Activated B cell treated with CpG ODN at 0.5 μM for 24 hours (primary cell): ENCODE measurements around the gene PRXL2B. TPM values are rescaled to one million over a fixed set of nuclear protein-coding genes. Genes with fewer than 3 reads are reported as not detected.

Experiments
- ATAC-seq: fragments of 200-7000 bp; cut with Tn5 transposase; one replicate; pipeline ENCODE4 v1.10.0; 2021; ENCODE audit warnings: low read depth, mild to moderate bottlenecking, moderate library complexity
- CTCF ChIA-PET: fragments of 350-600 bp; sonication (Branson Sonifier 250); formaldehyde crosslinking; loops from one replicate; lab custom pipeline; 2021; ENCODE audit warnings: antibody characterized with exemption; lab: Charles Lee
- POLR2A ChIA-PET: fragments of 350-600 bp; sonication (Branson Sonifier 250); formaldehyde crosslinking; loops from one replicate; lab custom pipeline; 2021; ENCODE audit warnings: antibody characterized with exemption; lab: Charles Lee
- DNase-seq: peaks from one replicate; pipeline ENCODE4 v3.0.0; 2022
- H3K27ac Mint-ChIP-seq: one replicate; pipeline ENCODE4 v1.8.0; 2020; ENCODE audit warnings: mixed read lengths
- H3K27me3 Mint-ChIP-seq: one replicate; pipeline ENCODE4 v1.8.0; 2021; ENCODE audit warnings: mixed read lengths
- H3K36me3 Mint-ChIP-seq: one replicate; pipeline ENCODE4 v1.8.0; 2021; ENCODE audit warnings: low read depth, mixed read lengths
- H3K4me1 Mint-ChIP-seq: one replicate; pipeline ENCODE4 v1.8.0; 2021; ENCODE audit warnings: mixed read lengths
- H3K4me3 Mint-ChIP-seq: one replicate; pipeline ENCODE4 v1.8.0; 2020; ENCODE audit warnings: mild to moderate bottlenecking, mixed read lengths
- H3K9me3 Mint-ChIP-seq: one replicate; pipeline ENCODE4 v1.8.0; 2020; ENCODE audit warnings: mixed read lengths
- intact Hi-C: fragments of 100-400 bp; cut with micrococcal nuclease; formaldehyde crosslinking; loops from one replicate; pipeline ENCODE4 v1.15.1; 2024
- total RNA-seq: library from RNA; stranded (reverse); gene quantifications from 2 replicates; pipeline ENCODE4 v1.2.3, GENCODE V29; 2022
- TF ChIP-seq, protein P1 (sequence below): fragments of 200-600 bp; IDR thresholded peaks from one replicate; pipeline ENCODE4 v1.8.0; 2022; ENCODE audit warnings: antibody characterized with exemption, mild to moderate bottlenecking

The PRXL2B gene
- total RNA-seq, 1 donor from 2014 or later: 12.6 TPM

DNA sequence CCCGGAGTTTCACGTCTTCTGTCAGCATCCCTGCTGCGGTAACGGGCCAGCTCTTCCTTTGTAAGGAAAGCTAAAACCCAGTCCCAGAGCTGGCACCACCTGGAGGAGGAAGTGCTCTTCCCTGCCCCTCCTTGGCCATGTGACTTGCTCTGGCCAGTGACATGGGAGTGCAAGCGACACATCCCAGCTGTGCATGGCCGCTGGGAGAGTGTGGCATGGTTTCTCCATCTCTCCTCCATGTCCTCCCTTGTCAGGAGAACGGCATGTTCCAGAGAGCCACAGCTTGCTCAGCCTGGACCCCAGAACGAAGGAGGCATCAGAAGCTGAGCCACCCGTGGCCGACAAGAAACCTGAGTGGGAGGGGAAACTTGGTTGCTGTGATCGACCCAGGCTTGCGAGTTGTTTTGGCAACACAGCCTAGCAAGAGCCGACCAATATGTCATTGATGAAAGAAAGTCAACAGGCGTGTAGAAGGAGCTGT, 2.7 kb upstream of the PRXL2B start:
- Mint-ChIP-seq H3K27ac (peak overlapping the region; percentile 93), H3K27me3 (no peaks in the 10 kb centered on the region), H3K4me1 (peaks cover 68% of the 10 kb centered on the region), H3K9me3 (peaks cover 3% of the 10 kb centered on the region), H3K36me3 (peaks cover 5% of the 10 kb centered on the region), H3K4me3 (peak overlapping the region; percentile 7)
- ATAC-seq (no peak), DNase-seq (no peak)
- TF ChIP-seq, protein P1, sequence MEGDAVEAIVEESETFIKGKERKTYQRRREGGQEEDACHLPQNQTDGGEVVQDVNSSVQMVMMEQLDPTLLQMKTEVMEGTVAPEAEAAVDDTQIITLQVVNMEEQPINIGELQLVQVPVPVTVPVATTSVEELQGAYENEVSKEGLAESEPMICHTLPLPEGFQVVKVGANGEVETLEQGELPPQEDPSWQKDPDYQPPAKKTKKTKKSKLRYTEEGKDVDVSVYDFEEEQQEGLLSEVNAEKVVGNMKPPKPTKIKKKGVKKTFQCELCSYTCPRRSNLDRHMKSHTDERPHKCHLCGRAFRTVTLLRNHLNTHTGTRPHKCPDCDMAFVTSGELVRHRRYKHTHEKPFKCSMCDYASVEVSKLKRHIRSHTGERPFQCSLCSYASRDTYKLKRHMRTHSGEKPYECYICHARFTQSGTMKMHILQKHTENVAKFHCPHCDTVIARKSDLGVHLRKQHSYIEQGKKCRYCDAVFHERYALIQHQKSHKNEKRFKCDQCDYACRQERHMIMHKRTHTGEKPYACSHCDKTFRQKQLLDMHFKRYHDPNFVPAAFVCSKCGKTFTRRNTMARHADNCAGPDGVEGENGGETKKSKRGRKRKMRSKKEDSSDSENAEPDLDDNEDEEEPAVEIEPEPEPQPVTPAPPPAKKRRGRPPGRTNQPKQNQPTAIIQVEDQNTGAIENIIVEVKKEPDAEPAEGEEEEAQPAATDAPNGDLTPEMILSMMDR: no peak
- ChIA-PET POLR2A (interaction anchor here (1.2 to 8.1 kb wide), 5 partner anchors 13 to 58 kb away, joined by 4 to 224 read pairs (median 48); partner anchors contain the start of genes PANK4 and TNFRSF14), CTCF (interaction anchor here (1.4 to 3.7 kb wide), 4 partner anchors 23 to 58 kb away, joined by 3 to 39 read pairs (median 12); partner anchors contain the start of genes PANK4 and TNFRSF14)
- intact Hi-C loops: loop anchor here (10.0 kb wide), 2 partner anchors 809 to 1321 kb away; partner anchors contain the start of genes C1orf174 and NADK

- no peak for DNase-seq
- POLR2A ChIA-PET: interaction anchor here (0.6 to 8.1 kb wide), 20 partner anchors 7 to 1272 kb away, joined by 3 to 224 read pairs (median 8); partner anchors contain the start of genes CEP104, DFFB, FAAP20 and MORN1
- peak overlapping the region; percentile 92 for H3K4me3 Mint-ChIP-seq
These were observed 1.8 kb upstream of the PRXL2B start for GRCh38 chr1:2584686-2585317.

DNA sequence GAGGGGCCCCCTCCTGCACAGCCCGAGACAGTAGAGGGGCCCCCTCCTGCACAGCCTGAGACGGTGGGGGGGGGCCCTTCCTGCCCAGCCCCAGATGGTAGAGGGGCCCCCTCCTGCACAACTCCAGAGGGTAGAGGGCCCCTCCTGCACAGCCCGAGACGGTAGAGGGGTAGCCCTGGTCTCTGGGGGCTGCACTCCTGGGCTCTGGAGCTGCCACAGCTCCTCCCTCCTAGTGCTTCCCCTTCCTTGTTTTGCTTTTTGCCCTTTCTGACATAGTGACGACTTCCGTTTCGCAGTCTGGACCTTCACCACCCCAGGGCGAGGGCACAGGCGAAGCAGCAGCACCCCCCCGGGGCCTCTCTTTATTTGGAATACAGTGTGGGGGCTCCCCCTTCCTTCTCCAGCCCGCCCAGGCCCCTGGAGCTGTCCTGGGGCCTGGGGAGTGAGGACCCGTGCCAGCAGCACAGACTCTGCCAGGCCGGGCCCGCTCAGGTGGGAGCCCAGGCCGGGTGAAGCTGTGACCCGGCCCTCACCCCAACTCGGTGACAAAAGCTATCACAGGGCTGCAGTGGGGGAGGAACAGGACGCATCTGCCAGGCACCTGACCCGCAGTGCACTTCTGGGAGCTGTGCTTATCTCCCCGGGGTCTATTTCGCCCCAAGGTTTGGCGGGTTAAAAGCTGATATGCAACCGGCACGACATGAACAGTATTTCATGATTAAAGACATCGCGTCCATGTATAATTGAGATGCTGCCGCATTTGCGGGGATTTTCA, 1.1 kb upstream of the PRXL2B start:
- Mint-ChIP-seq H3K4me1 (peaks cover 56% of the 10 kb centered on the region), H3K4me3 (peak overlapping the region; percentile 92), H3K27me3 (no peaks in the 10 kb centered on the region), H3K27ac (peak overlapping the region; percentile 93), H3K9me3 (peaks cover 3% of the 10 kb centered on the region), H3K36me3 (peaks cover 5% of the 10 kb centered on the region)
- CTCF ChIA-PET: interaction anchor here (0.7 to 3.7 kb wide), 12 partner anchors 8 to 390 kb away, joined by 3 to 39 read pairs (median 4); partner anchors contain the start of genes PANK4 and TNFRSF14
- POLR2A ChIA-PET: interaction anchor here (0.6 to 8.1 kb wide), 33 partner anchors 8 to 1647 kb away, joined by 3 to 224 read pairs (median 4); partner anchors contain the start of genes CEP104, DFFB, FAAP20 and MORN1
- TF ChIP-seq, protein P1: no peak
- ATAC-seq: peak; percentile 53
- intact Hi-C loops: loop anchor here (1.0 to 10.0 kb wide), 10 partner anchors 29 to 1319 kb away; partner anchors contain the start of genes C1orf174, MORN1, NADK and PANK4
- DNase-seq: peak; percentile 74

More at GRCh38 chr1:2584686-2585317, 1.8 kb upstream of the PRXL2B start:
- no peaks in the 10 kb centered on the region for H3K27me3 Mint-ChIP-seq
- peak overlapping the region; percentile 93 for H3K27ac Mint-ChIP-seq
- TF ChIP-seq, protein P1: no peak
- H3K36me3 Mint-ChIP-seq: peaks cover 5% of the 10 kb centered on the region
- peaks cover 61% of the 10 kb centered on the region for H3K4me1 Mint-ChIP-seq
- ATAC-seq: no peak
- CTCF ChIA-PET: interaction anchor here (1.0 to 3.7 kb wide), 8 partner anchors 24 to 390 kb away, joined by 3 to 39 read pairs (median 7); partner anchors contain the start of gene TNFRSF14
- H3K9me3 Mint-ChIP-seq: peaks cover 3% of the 10 kb centered on the region
- intact Hi-C loops: loop anchor here (1.0 to 10.0 kb wide), 3 partner anchors 29 to 1320 kb away; partner anchors contain the start of genes C1orf174, NADK and TNFRSF14

DNA sequence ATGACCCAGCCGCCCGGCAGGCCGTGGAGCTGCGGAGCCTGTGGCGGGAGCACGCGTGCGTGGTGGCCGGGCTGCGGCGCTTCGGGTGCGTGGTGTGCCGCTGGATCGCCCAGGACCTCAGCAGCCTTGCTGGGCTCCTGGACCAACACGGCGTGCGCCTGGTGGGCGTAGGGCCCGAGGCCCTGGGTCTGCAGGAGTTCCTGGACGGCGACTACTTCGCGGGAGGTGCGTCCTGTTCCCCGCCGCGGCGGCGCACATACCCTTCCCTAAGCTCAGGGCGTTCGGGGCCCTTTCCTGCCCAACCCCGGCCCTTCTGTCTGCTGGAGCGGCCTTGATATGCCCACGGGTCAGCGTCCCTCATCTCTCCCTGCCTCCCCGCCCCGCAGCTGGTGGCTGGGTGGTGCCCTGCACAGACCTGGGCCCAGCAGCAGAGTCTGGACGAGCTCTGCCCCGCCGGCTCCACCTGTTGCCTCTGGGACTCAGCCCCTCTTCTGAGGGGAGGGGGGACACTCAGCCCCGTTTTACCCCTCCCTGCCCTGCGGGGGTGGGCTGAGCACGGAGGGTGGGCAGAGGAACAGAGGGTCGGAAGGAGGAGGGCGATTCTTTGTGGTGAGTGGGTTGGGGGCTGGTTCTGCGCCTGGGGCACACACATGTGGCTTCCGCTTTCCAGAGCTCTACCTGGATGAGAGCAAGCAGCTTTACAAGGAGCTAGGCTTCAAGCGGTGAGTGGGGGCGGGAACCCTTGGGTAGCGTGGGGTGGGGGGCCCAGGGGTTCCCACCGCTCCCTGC, 688 bp downstream of the PRXL2B start:
- no peaks in the 10 kb centered on the region for H3K9me3 Mint-ChIP-seq
- TF ChIP-seq, protein P1: no peak
- no peaks in the 10 kb centered on the region for H3K27me3 Mint-ChIP-seq
- peaks cover 38% of the 10 kb centered on the region for H3K4me1 Mint-ChIP-seq
- POLR2A ChIA-PET: interaction anchor here (0.7 to 8.1 kb wide), 8 partner anchors 10 to 287 kb away, joined by 3 to 224 read pairs (median 12); partner anchors contain the start of genes PANK4 and TNFRSF14
- peaks cover 2% of the 10 kb centered on the region for H3K36me3 Mint-ChIP-seq
- no peak overlapping the region for H3K27ac Mint-ChIP-seq
- DNase-seq (no peak), ATAC-seq (no peak)
- CTCF ChIA-PET: interaction anchor here (1.0 to 2.3 kb wide), 3 partner anchors 25 to 172 kb away, joined by 3 to 8 read pairs (median 3); no protein-coding TSS in a partner anchor
- intact Hi-C loops: loop anchor here (2.0 to 10.0 kb wide), 3 partner anchors 286 to 1318 kb away; partner anchors contain the start of genes C1orf174 and NADK
- peak overlapping the region; percentile 78 for H3K4me3 Mint-ChIP-seq
